Measurements from ENCODE around the gene WDR70. TPM values are rescaled to one million over a fixed set of nuclear protein-coding genes. Genes with fewer than 3 reads are reported as not detected.
"Not testable (repeated sequence)": the region's sequence is repeated elsewhere in the genome, so short reads cannot be mapped to it uniquely, and the experiment has no call there.

The WDR70 gene
- total RNA-seq, 1 donor from 2014 or later, result 34.3 TPM

GRCh38 chr5:37641933-37642332, 262.8 kb downstream of the WDR70 start:
- no peak for DNase-seq

GRCh38 chr5:37645707-37646106, 266.6 kb downstream of the WDR70 start:
- no peak for DNase-seq

GRCh38 chr5:37654566-37654965, 275.4 kb downstream of the WDR70 start:
- not testable (repeated sequence) for DNase-seq

GRCh38 chr5:37657046-37657445, 277.9 kb downstream of the WDR70 start:
- DNase-seq, result no peak

GRCh38 chr5:37658440-37658839, 279.3 kb downstream of the WDR70 start:
- no peak for DNase-seq

GRCh38 chr5:37660319-37660718, 281.2 kb downstream of the WDR70 start:
- DNase-seq, result no peak

GRCh38 chr5:37661227-37661920, 282.3 kb downstream of the WDR70 start:
- no peak for DNase-seq

GRCh38 chr5:37661951-37662350, 282.8 kb downstream of the WDR70 start:
- DNase-seq, result no peak

GRCh38 chr5:37662362-37662761, 283.2 kb downstream of the WDR70 start:
- DNase-seq, result no peak

GRCh38 chr5:37662789-37663485, 283.8 kb downstream of the WDR70 start:
- peak; percentile 17 for DNase-seq

- no peak for DNase-seq
Measured at GRCh38 chr5:37663538-37663937, 284.4 kb downstream of the WDR70 start.

GRCh38 chr5:37664551-37664950, 285.4 kb downstream of the WDR70 start:
- DNase-seq, result no peak

- peak; percentile 73 for DNase-seq
Measured at GRCh38 chr5:37665272-37665671, 286.2 kb downstream of the WDR70 start.

GRCh38 chr5:37665889-37666288, 286.8 kb downstream of the WDR70 start:
- peak; percentile 38 for DNase-seq

- DNase-seq, result no peak
Measured at GRCh38 chr5:37667430-37667829, 288.3 kb downstream of the WDR70 start.

GRCh38 chr5:37667846-37668245, 288.7 kb downstream of the WDR70 start:
- DNase-seq, result no peak

GRCh38 chr5:37668524-37669047, 289.5 kb downstream of the WDR70 start:
- no peak for DNase-seq

- DNase-seq, result not testable (repeated sequence)
Measured at GRCh38 chr5:37672118-37672588, 293.0 kb downstream of the WDR70 start.

GRCh38 chr5:37674361-37674760, 295.2 kb downstream of the WDR70 start:
- not testable (repeated sequence) for DNase-seq

GRCh38 chr5:37679326-37679725, 300.2 kb downstream of the WDR70 start:
- not testable (repeated sequence) for DNase-seq

- DNase-seq, result not testable (repeated sequence)
Measured at GRCh38 chr5:37679903-37680302, 300.8 kb downstream of the WDR70 start.

GRCh38 chr5:37683072-37683471, 304.0 kb downstream of the WDR70 start:
- no peak for DNase-seq

GRCh38 chr5:37685211-37685610, 306.1 kb downstream of the WDR70 start:
- DNase-seq, result no peak

GRCh38 chr5:37685816-37686215, 306.7 kb downstream of the WDR70 start:
- DNase-seq, result no peak

All from skin of body (tissue), 2 donors.